OCI-LY3 (cell line): ENCODE data around the gene TBXA2R.

Source experiments
- CTCF ChIP-seq: fragments of 200-600, 300-600 bp; sonication (generic); IDR thresholded peaks from 2 replicates; pipeline ENCODE4 v1.5.1; 2014; ENCODE audit warnings: antibody characterized with exemption, low read length, low read depth
- EZH2phosphoT487 ChIP-seq: fragments of 200-600 bp; shearing (Covaris generic); IDR thresholded peaks from 2 replicates; pipeline ENCODE4 v1.6.1; 2018; ENCODE audit warnings: antibody characterized with exemption, mixed run types, low read depth

- TF ChIP-seq CTCF (no peak), EZH2phosphoT487 (no peak)
Measured at GRCh38 chr19:3591876-3592613, 14.6 kb downstream of the TBXA2R start.
